Pulmonary artery endothelial cell (primary cell): ENCODE measurements around the gene SGF29. TPM values are rescaled to one million over a fixed set of nuclear protein-coding genes. Genes with fewer than 3 reads are reported as not detected.
"Not testable (repeated sequence)": the region's sequence is repeated elsewhere in the genome, so short reads cannot be mapped to it uniquely, and the experiment has no call there.

Source experiments
- DNase-seq: peaks from one replicate; pipeline ENCODE4 v3.0.0-alpha.2; 2011; ENCODE audit warnings: low read depth, low spot score
- total RNA-seq: library from RNA; depleted of rRNA; stranded (reverse); fragments of >200 nt; gene quantifications from 2 replicates; pipeline ENCODE4 v1.2.3, GENCODE V29; 2014

SGF29 gene
- total RNA-seq, 1 donor from 2014 or later: 8.3 TPM

- DNase-seq: no peak
Measured at GRCh38 chr16:28610595-28611191, 57.0 kb downstream of the SGF29 start.

- DNase-seq: not testable (repeated sequence)
Measured at GRCh38 chr16:28612359-28613280, 58.9 kb downstream of the SGF29 start.

- DNase-seq: not testable (repeated sequence)
Measured at GRCh38 chr16:28613912-28614311, 60.2 kb downstream of the SGF29 start.

GRCh38 chr16:28614561-28614960 lies 60.8 kb downstream of the SGF29 start:
- not testable (repeated sequence) for DNase-seq

GRCh38 chr16:28615486-28616223 lies 61.9 kb downstream of the SGF29 start:
- DNase-seq: not testable (repeated sequence)

GRCh38 chr16:28616224-28616577 lies 62.5 kb downstream of the SGF29 start:
- DNase-seq: not testable (repeated sequence)

- DNase-seq: no peak
Measured at GRCh38 chr16:28616636-28617035, 62.9 kb downstream of the SGF29 start.

- no peak for DNase-seq
Measured at GRCh38 chr16:28617874-28618273, 64.2 kb downstream of the SGF29 start.

- DNase-seq: not testable (repeated sequence)
Measured at GRCh38 chr16:28620316-28620715, 66.6 kb downstream of the SGF29 start.

GRCh38 chr16:28621481-28622155 lies 67.9 kb downstream of the SGF29 start:
- no peak for DNase-seq

GRCh38 chr16:28622532-28623171 lies 68.9 kb downstream of the SGF29 start:
- not testable (repeated sequence) for DNase-seq

- DNase-seq: no peak
Measured at GRCh38 chr16:28623172-28623711, 69.5 kb downstream of the SGF29 start.

- DNase-seq: not testable (repeated sequence)
Measured at GRCh38 chr16:28630905-28631304, 77.2 kb downstream of the SGF29 start.

- not testable (repeated sequence) for DNase-seq
Measured at GRCh38 chr16:28636093-28636823, 82.5 kb downstream of the SGF29 start.

GRCh38 chr16:28637765-28638164 lies 84.0 kb downstream of the SGF29 start, which contains the start of gene NPIPB8:
NPIPB8 (plus strand) TSS chr16:28638065; CDS start chr16:28638361, 296 bp downstream.
- not testable (repeated sequence) for DNase-seq

- not testable (repeated sequence) for DNase-seq
Measured at GRCh38 chr16:28638359-28638758, 84.6 kb downstream of the SGF29 start.

GRCh38 chr16:28639959-28640358 lies 86.2 kb downstream of the SGF29 start:
- DNase-seq: not testable (repeated sequence)
